H1 (cell line): Measurements from ENCODE around the gene NPSR1. TPM values are rescaled to one million over a fixed set of nuclear protein-coding genes. Genes with fewer than 3 reads are reported as not detected.

Experiments
- CBX8 ChIP-seq: fragments of 300-800, 300-1000 bp; sonication (generic); IDR thresholded peaks from 2 replicates; pipeline ENCODE4 v1.7.1; 2016; ENCODE audit warnings: low read depth, low read length, borderline replicate concordance
- CREB1 ChIP-seq: IDR thresholded peaks from 2 replicates; pipeline ENCODE4 v1.6.1; 2012; ENCODE audit warnings: inconsistent platforms
- EZH2 ChIP-seq: fragments of 200-600 bp; sonication (generic); IDR thresholded peaks from 2 replicates; pipeline ENCODE4 v1.7.1; 2012; ENCODE audit warnings: low read depth, mild to moderate bottlenecking, moderate library complexity, low read length, inconsistent platforms; ENCODE audit not compliant: severe bottlenecking
- GABPA ChIP-seq: IDR thresholded peaks from 2 replicates; pipeline ENCODE4 v1.6.1; 2011; ENCODE audit warnings: mild to moderate bottlenecking, low read length, moderate library complexity, borderline replicate concordance; ENCODE audit not compliant: insufficient read depth
- POLR2A ChIP-seq, 2 experiments: IDR thresholded peaks; 1 replicate in 1 of 2; 2 replicates in 1 of 2; pipeline ENCODE4 v1.6.1; 2011; ENCODE audit warnings: low read depth in 2 of 2, low read length in 2 of 2, mild to moderate bottlenecking in 2 of 2; ENCODE audit errors: control extremely low read depth in 1 of 2
- RFX5 ChIP-seq: IDR thresholded peaks from 2 replicates; pipeline ENCODE4 v1.6.1; 2011; ENCODE audit warnings: low read depth, low read length, improper control_type of control experiment, borderline replicate concordance
- SAP30 ChIP-seq: fragments of 300-600 bp; sonication (generic); IDR thresholded peaks from 2 replicates; pipeline ENCODE4 v1.7.1; 2012; ENCODE audit warnings: low read length, moderate library complexity, mild to moderate bottlenecking, inconsistent platforms; ENCODE audit not compliant: insufficient read depth, insufficient replicate concordance
- SRF ChIP-seq: IDR thresholded peaks from 2 replicates; pipeline ENCODE4 v1.6.1; 2011; ENCODE audit warnings: mild to moderate bottlenecking, low read depth, low read length, moderate library complexity
- TAF1 ChIP-seq: IDR thresholded peaks from 2 replicates; pipeline ENCODE4 v1.6.1; 2011; ENCODE audit warnings: mild to moderate bottlenecking, low read depth, low read length
- polyA plus RNA-seq, 7 experiments: library from polyadenylated mRNA; depleted of rRNA in 3 of 7; stranded (reverse) in 5 of 7; unstranded in 2 of 7; fragments of >200 nt in 5 of 7; fragments of 200-250 nt in 2 of 7; gene quantifications; 1 replicate in 5 of 7; 2 replicates in 1 of 7; 4 replicates in 1 of 7; pipeline versions ENCODE4 v1.2.1 to v1.2.3, GENCODE V29; 2011 to 2013; ENCODE audit warnings: missing spikeins in 2 of 7, mixed read lengths in 2 of 7
- total RNA-seq: library from RNA; stranded (reverse); fragmentation: NEBNext Ultra II Directional; extraction: Animal tissue kit (Norgen Biotek cat#: 25700); gene quantifications from 2 replicates; pipeline ENCODE4 v1.2.1, GENCODE V29; 2021

Gene NPSR1
- total and polyA plus RNA-seq, 2 of the 8 experiments (the other 6 are each of a cell fraction or from before 2014, with no cell fraction given) = not detected

GRCh38 chr7:34850681-34851080 is 192.7 kb downstream of the NPSR1 start (continued):
- no peak for TF ChIP-seq RFX5
- no peak for TF ChIP-seq TAF1
- TF ChIP-seq EZH2 = no peak
- TF ChIP-seq SAP30 = no peak
- no peak for TF ChIP-seq POLR2A (IDR thresholded peaks at IDR 0.05; ENCODE audit: control extremely low read depth in 1 of 2, low read depth in 2 of 2, low read length in 2 of 2)
- TF ChIP-seq SRF = no peak
- TF ChIP-seq CBX8 = no peak
- TF ChIP-seq GABPA = no peak
- TF ChIP-seq CREB1 = no peak
